22Rv1 (cell line): Measurements from ENCODE around the gene WDR54.

Experiments
- H3K27ac ChIP-seq: fragments of 450-650 bp; 2 replicates; pipeline ENCODE4 v1.5.1; 2017
- ZFX ChIP-seq: fragments of 450-650 bp; IDR thresholded peaks from 2 replicates; pipeline ENCODE4 v1.6.1; 2017; ENCODE audit warnings: antibody characterized with exemption, borderline replicate concordance
- TF ChIP-seq, protein P1 (sequence below): fragments of 450-650 bp; IDR thresholded peaks from 2 replicates; pipeline ENCODE4 v1.5.1; 2017; ENCODE audit warnings: mild to moderate bottlenecking

WDR54 gene

DNA sequence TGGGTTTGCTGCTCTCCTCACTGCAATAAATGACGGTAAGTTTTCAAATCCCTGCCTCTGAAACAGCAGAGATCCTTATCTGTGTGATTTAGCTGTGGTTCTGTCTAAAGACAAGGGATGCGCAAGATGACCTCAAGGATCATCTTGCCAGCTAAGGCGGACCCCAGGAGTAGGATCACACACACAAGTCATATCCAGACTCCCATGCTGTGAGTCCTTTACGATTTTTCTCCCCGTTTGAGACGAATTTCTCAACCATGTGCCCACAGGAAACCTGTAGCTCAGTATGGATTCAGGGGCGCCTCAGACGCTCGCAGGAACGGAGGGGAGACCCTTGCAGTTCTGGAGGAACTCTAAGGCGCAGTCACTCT lies 30.3 kb upstream of the WDR54 start:
- H3K27ac ChIP-seq: peak overlapping the region; percentile 68
- TF ChIP-seq ZFX: no peak
- TF ChIP-seq, protein P1, sequence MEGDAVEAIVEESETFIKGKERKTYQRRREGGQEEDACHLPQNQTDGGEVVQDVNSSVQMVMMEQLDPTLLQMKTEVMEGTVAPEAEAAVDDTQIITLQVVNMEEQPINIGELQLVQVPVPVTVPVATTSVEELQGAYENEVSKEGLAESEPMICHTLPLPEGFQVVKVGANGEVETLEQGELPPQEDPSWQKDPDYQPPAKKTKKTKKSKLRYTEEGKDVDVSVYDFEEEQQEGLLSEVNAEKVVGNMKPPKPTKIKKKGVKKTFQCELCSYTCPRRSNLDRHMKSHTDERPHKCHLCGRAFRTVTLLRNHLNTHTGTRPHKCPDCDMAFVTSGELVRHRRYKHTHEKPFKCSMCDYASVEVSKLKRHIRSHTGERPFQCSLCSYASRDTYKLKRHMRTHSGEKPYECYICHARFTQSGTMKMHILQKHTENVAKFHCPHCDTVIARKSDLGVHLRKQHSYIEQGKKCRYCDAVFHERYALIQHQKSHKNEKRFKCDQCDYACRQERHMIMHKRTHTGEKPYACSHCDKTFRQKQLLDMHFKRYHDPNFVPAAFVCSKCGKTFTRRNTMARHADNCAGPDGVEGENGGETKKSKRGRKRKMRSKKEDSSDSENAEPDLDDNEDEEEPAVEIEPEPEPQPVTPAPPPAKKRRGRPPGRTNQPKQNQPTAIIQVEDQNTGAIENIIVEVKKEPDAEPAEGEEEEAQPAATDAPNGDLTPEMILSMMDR: no peak

DNA sequence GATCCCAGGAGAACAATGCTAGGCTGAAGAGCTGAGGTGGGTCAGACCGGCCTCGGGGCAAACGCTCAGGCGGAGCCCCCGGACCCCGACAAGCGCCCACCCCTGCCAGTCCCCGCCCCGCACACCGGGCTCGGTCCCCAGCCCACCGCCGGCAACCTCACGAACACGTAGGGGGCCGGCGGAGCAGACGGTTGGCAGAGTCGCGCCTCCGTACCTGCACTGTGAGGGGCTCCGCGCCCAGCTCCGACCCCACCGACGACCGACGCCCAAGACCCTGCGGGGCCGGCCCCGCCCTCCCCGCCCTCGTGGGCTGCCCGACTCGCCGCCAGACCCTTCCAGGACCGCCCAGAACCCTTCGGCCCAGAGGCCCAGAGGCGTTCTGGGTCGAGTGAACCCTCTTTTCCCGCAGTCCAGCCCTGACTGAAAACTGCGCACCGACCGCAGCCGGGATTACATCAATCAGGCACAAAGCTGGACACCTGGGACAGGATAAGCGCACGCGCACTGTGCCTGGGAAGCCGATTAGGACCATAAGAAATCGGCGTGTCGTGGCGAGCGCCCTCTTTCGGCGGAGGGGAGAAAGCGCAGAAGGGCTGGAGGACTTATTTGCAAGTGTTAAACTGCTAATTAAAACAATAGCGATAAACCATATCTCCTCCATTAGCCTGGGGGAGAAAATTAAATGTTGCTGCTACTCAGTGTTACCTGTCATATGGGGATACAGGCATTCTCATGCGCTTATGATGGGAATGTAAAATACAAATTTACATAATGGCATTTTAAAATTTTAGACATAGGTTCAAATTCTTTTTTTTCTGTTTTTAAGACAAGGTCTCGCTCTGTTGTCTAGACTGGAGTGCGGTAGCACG lies 29.7 kb upstream of the WDR54 start:
- TF ChIP-seq, protein P1: peak; percentile 98
- no peak for TF ChIP-seq ZFX
- H3K27ac ChIP-seq: peak overlapping the region; percentile 68

DNA sequence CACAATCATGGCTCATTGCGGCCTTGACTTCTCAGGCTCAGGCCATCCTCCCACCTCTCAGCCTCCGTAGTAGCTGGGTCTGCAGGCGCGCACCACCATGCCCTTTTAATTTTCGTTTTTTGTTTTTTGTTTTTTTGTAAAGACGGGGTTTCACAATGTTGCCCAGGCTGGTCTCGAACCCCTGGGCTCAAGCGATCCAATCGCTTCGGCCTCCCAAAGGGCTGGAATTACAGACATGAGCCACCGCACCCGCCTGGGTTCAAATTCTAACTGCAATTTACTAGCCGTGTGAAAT lies 29.1 kb upstream of the WDR54 start:
- TF ChIP-seq, protein P1: no peak
- H3K27ac ChIP-seq: peak overlapping the region; percentile 68

DNA sequence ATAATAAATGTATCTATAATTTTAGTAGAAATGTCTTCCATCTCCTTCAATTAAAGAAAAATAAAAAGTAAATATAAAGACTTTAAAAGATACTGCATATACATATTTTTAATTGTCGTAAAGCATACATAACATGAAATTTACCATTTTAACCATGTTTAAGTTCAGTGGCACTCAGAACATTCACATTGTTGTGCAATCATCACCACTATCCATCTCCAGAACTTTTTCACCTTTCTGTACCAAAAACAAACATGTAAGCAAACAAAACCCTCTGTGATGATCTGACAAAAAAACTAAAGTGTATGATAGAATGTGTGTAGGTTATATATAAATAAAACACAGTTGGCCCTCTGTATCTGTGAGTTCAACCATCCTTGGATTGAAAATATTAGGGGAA lies 28.0 kb upstream of the WDR54 start:
- TF ChIP-seq, protein P1: no peak
- TF ChIP-seq ZFX: no peak
- no peak overlapping the region for H3K27ac ChIP-seq

DNA sequence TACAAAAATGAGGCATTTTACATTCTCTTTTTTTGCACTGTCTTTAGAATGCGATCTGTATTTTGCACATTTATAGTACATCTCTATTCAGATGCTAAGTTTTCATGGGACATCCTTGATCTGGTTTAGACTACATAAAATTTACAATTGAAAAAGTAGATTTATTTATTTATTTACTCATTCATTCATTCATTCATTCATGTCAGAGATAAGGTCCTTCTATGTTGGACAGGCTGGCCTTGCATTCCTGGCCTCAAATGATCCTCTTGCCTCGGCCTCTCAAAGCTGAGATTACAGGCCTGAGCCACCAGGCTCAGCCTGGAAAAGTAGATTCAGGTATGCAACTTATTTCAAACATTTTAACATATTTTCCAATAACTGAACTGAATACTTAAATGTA lies 25.4 kb upstream of the WDR54 start:
- TF ChIP-seq ZFX: no peak
- TF ChIP-seq, protein P1: no peak
- H3K27ac ChIP-seq: no peak overlapping the region

DNA sequence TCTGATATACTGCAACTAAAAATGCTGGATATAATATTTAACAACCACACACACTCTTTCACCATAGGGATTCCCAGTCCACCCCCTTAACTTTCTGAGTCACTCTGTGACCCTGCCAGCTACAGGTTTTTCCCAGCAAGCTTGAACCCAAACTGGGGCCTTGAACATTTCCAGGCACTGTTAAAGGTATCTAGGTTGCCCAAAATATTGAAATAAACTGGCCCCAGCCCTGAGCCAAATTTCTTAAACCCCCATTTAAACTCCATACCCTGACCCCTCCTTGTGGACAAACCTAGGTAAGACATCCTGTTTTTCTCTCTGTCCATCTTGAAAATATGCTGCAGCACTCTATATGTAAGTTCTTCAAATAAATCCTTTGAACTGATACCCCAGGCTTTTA lies 21.7 kb upstream of the WDR54 start:
- TF ChIP-seq, protein P1: peak; percentile 72
- no peak for TF ChIP-seq ZFX
- H3K27ac ChIP-seq: no peak overlapping the region

DNA sequence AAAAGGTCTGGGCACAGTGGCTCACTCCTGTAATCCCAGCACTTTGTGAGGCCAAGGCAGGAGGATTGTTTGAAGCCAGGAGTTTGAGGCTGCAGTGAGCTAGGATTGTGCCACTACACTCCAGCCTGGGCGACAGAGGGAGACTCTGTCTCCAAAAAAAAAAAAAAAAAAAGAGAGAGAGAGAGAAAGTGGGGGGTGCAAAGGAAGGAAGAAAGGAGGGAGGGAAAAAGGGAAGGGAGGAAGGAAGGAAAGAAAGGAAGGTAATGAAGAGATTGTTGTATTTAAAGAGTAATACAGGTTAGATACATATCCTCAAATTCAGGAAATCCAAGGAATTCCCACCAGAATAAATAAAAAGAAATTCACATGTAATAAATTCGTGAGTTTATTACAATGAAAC lies 19.6 kb upstream of the WDR54 start:
- no peak overlapping the region for H3K27ac ChIP-seq
- no peak for TF ChIP-seq ZFX
- TF ChIP-seq, protein P1: no peak
